NCI-H1417 treated with DMSO at 0.1 percent for 48 hours (cell line): ENCODE results near the gene ERVK3-1.
"Not testable (repeated sequence)": the region's sequence is repeated elsewhere in the genome, so short reads cannot be mapped to it uniquely, and the experiment has no call there.

Source experiments
- DNase-seq: peaks from one replicate; lab custom pipeline; 2025; lab: John Stamatoyannopoulos, UW

ERVK3-1 gene

GRCh38 chr19:58305065-58305931 is at the start of gene ERVK3-1:
Gene ERVK3-1, plus strand, starts transcription at chr19:58305377. Its CDS starts 6,792 bp downstream, at chr19:58312169.
- peak; percentile 74 for DNase-seq

GRCh38 chr19:58258259-58258658 is 46.9 kb upstream of the ERVK3-1 start:
- DNase-seq = not testable (repeated sequence)

- no peak for DNase-seq
Observed at GRCh38 chr19:58261600-58261967, 43.6 kb upstream of the ERVK3-1 start.

- DNase-seq = no peak
Observed at GRCh38 chr19:58261968-58262921, 42.9 kb upstream of the ERVK3-1 start.

GRCh38 chr19:58262922-58263296 is 42.3 kb upstream of the ERVK3-1 start:
- DNase-seq = no peak

- no peak for DNase-seq
Observed at GRCh38 chr19:58265100-58265499, 40.1 kb upstream of the ERVK3-1 start.

GRCh38 chr19:58268344-58268743 is 36.8 kb upstream of the ERVK3-1 start:
- no peak for DNase-seq

- no peak for DNase-seq
Observed at GRCh38 chr19:58274771-58275201, 30.4 kb upstream of the ERVK3-1 start.

GRCh38 chr19:58275564-58275963 is 29.6 kb upstream of the ERVK3-1 start:
- DNase-seq = no peak

- no peak for DNase-seq
Observed at GRCh38 chr19:58277197-58277596, 28.0 kb upstream of the ERVK3-1 start.

- no peak for DNase-seq
Observed at GRCh38 chr19:58277748-58278540, 27.2 kb upstream of the ERVK3-1 start.

GRCh38 chr19:58278541-58279041 is 26.6 kb upstream of the ERVK3-1 start, which contains the start of gene ZNF8:
Gene ZNF8, plus strand, starts transcription at chr19:58278955. Its CDS starts 127 bp downstream, at chr19:58279082.
- peak; percentile 18 for DNase-seq

GRCh38 chr19:58279042-58279924 is 25.9 kb upstream of the ERVK3-1 start:
- no peak for DNase-seq

- no peak for DNase-seq
Observed at GRCh38 chr19:58279925-58280316, 25.3 kb upstream of the ERVK3-1 start.

- DNase-seq = no peak
Observed at GRCh38 chr19:58284199-58284598, 21.0 kb upstream of the ERVK3-1 start.

GRCh38 chr19:58291943-58292342 is 13.2 kb upstream of the ERVK3-1 start:
- DNase-seq = no peak

GRCh38 chr19:58294743-58295374 is 10.3 kb upstream of the ERVK3-1 start:
- no peak for DNase-seq

- no peak for DNase-seq
Observed at GRCh38 chr19:58296104-58296503, 9.1 kb upstream of the ERVK3-1 start.

GRCh38 chr19:58300620-58301019 is 4.6 kb upstream of the ERVK3-1 start:
- DNase-seq = no peak

GRCh38 chr19:58304255-58304654 is 922 bp upstream of the ERVK3-1 start:
- DNase-seq = no peak
